PC-3 (cell line): ENCODE measurements around the gene KCNJ5. TPM values are rescaled to one million over a fixed set of nuclear protein-coding genes. Genes with fewer than 3 reads are reported as not detected.

Source experiments
- ATAC-seq: fragments of 200-7000 bp; cut with Tn5 transposase; 2 replicates; pipeline ENCODE4 v1.9.1; 2020; ENCODE audit warnings: mild to moderate bottlenecking, moderate library complexity
- BruUV-seq: library from RNA; stranded (reverse); fragments of 400-500 nt; replicated peaks from 2 replicates; lab custom pipeline; 2021; lab: Mats Ljungman, UMichigan
- CTCF ChIA-PET: fragments of 300-600 bp; sonication (Branson Sonifier 250); formaldehyde crosslinking; loops from one replicate; lab custom pipeline; 2022; ENCODE audit warnings: antibody characterized with exemption; lab: Charles Lee
- POLR2A ChIA-PET: fragments of 300-600 bp; sonication (Branson Sonifier 250); formaldehyde crosslinking; loops from one replicate; lab custom pipeline; 2022; ENCODE audit warnings: antibody characterized with exemption; ENCODE audit not compliant: unreplicated experiment; lab: Charles Lee
- DNase-seq: peaks from one replicate; pipeline ENCODE4 v3.0.0-alpha.2; 2015
- H2AFZ ChIP-seq: fragments of 300-600 bp; sonication (generic); 2 replicates; pipeline ENCODE4 v1.6.0; 2016; ENCODE audit warnings: antibody characterized with exemption, low read length
- H3F3A ChIP-seq: fragments of 300-600 bp; sonication (generic); one replicate; pipeline ENCODE4 v1.6.0; 2017; ENCODE audit warnings: antibody characterized with exemption, low read length, control low read depth, mild to moderate bottlenecking; ENCODE audit not compliant: unreplicated experiment
- H3K27ac ChIP-seq: fragments of 300-600 bp; sonication (generic); 2 replicates; pipeline ENCODE4 v1.5.1; 2016; ENCODE audit warnings: mild to moderate bottlenecking, low read length
- H3K27me3 ChIP-seq: fragments of 300-600 bp; sonication (generic); 2 replicates; pipeline ENCODE4 v1.6.1; 2016; ENCODE audit warnings: low read length, mixed read lengths
- H3K36me3 ChIP-seq: fragments of 300-600 bp; sonication (generic); 2 replicates; pipeline ENCODE4 v1.6.1; 2016; ENCODE audit warnings: low read depth, mixed run types, low read length, mixed read lengths
- H3K4me1 ChIP-seq: fragments of 300-600 bp; sonication (generic); 2 replicates; pipeline ENCODE4 v1.5.1; 2016; ENCODE audit warnings: low read length; ENCODE audit not compliant: insufficient read depth
- H3K4me2 ChIP-seq: fragments of 300-600 bp; sonication (generic); 2 replicates; pipeline ENCODE4 v1.6.0; 2016; ENCODE audit warnings: low read length
- H3K4me3 ChIP-seq: fragments of 300-600 bp; sonication (generic); 2 replicates; pipeline ENCODE4 v1.5.1; 2016; ENCODE audit warnings: mild to moderate bottlenecking, low read length, mixed read lengths
- H3K79me2 ChIP-seq: fragments of 300-600 bp; sonication (generic); 2 replicates; pipeline ENCODE4 v1.6.1; 2017; ENCODE audit warnings: low read length, mixed read lengths
- H3K9ac ChIP-seq: fragments of 300-600 bp; sonication (generic); 2 replicates; pipeline ENCODE4 v1.6.0; 2016; ENCODE audit warnings: mild to moderate bottlenecking, low read length
- H3K9me2 ChIP-seq: fragments of 300-600 bp; sonication (generic); replicated peaks from 2 replicates; pipeline ENCODE4 v1.6.1; 2016; ENCODE audit warnings: mixed run types, low read length, mixed read lengths
- H3K9me3 ChIP-seq: fragments of 300-600 bp; sonication (generic); 2 replicates; pipeline ENCODE4 v1.6.1; 2016; ENCODE audit warnings: low read length, mixed read lengths
- H4K20me1 ChIP-seq: fragments of 300-600 bp; sonication (generic); 2 replicates; pipeline ENCODE4 v1.6.1; 2016; ENCODE audit warnings: low read length, mixed read lengths
- CTCF ChIP-seq: fragments of 300-600 bp; sonication (generic); conservative IDR thresholded peaks from 2 replicates; pipeline ENCODE4 v1.5.1; 2017; ENCODE audit warnings: antibody characterized with exemption, low read depth, mild to moderate bottlenecking, low read length
- EZH2 ChIP-seq: fragments of 300-600 bp; sonication (generic); IDR thresholded peaks from one replicate; pipeline ENCODE4 v1.6.1; 2017; ENCODE audit warnings: antibody characterized with exemption, mild to moderate bottlenecking, low read length; ENCODE audit not compliant: unreplicated experiment
- EZH2phosphoT487 ChIP-seq: fragments of 300-600 bp; sonication (generic); IDR thresholded peaks from 2 replicates; pipeline ENCODE4 v1.6.1; 2018; ENCODE audit warnings: mild to moderate bottlenecking, antibody characterized with exemption, low read length, borderline replicate concordance
- intact Hi-C: fragments of 100-400 bp; cut with micrococcal nuclease; formaldehyde crosslinking; loops from 2 replicates; pipeline ENCODE4 v1.9.0; 2023
- total RNA-seq: library from RNA; depleted of rRNA; stranded (reverse); fragments of >200 nt; gene quantifications from 2 replicates; pipeline ENCODE4 v1.2.3, GENCODE V29; 2014

The KCNJ5 gene
- total RNA-seq, 1 experiment from 2014 or later, result not detected

GRCh38 chr11:128893578-128894285 is 2.6 kb downstream of the KCNJ5 start:
- Histone ChIP-seq H3K4me2 (no peak overlapping the region), H3K79me2 (no peaks in the 10 kb centered on the region), H3F3A (no peaks in the 10 kb centered on the region), H3K36me3 (no peaks in the 10 kb centered on the region), H3K27ac (no peak overlapping the region), H2AFZ (no peak overlapping the region), H4K20me1 (no peaks in the 10 kb centered on the region), H3K9me3 (no peaks in the 10 kb centered on the region), H3K9ac (no peak overlapping the region), H3K9me2 (no peaks in the 10 kb centered on the region), H3K4me3 (no peak overlapping the region), H3K27me3 (0 out of 2 replicates have a peak, but pooled peaks cover 2% of the 10 kb centered on the region), H3K4me1 (peaks cover 5% of the 10 kb centered on the region; the same call in 1 of the 2 replicates)
- no peak for TF ChIP-seq EZH2phosphoT487
- TF ChIP-seq EZH2, result no peak
- TF ChIP-seq CTCF, result no peak
- ATAC-seq (no peak), DNase-seq (no peak)
- intact Hi-C loops, result no loop called here
- ChIA-PET POLR2A (no interaction called here), CTCF (no interaction called here)
- no TSS peak for BruUV-seq

- POLR2A ChIA-PET, result no interaction called here
- no peak overlapping the region for H3K27ac ChIP-seq
- CTCF ChIA-PET, result no interaction called here
- intact Hi-C loops, result no loop called here
- no peaks in the 10 kb centered on the region for H3K9me3 ChIP-seq
- no peaks in the 10 kb centered on the region for H3K36me3 ChIP-seq
- no peak overlapping the region for H3K4me2 ChIP-seq
- no peaks in the 10 kb centered on the region for H3K9me2 ChIP-seq
- H3K4me3 ChIP-seq, result no peak overlapping the region
- H3K27me3 ChIP-seq, result 0 out of 2 replicates have a peak, but pooled peaks cover 2% of the 10 kb centered on the region
- DNase-seq, result no peak
- no peak for ATAC-seq
- H3K79me2 ChIP-seq, result no peaks in the 10 kb centered on the region
- no TSS peak for BruUV-seq
- H3K9ac ChIP-seq, result no peak overlapping the region
- no peaks in the 10 kb centered on the region for H4K20me1 ChIP-seq
- peaks cover 5% of the 10 kb centered on the region; the same call in 1 of the 2 replicates for H3K4me1 ChIP-seq
- TF ChIP-seq CTCF (no peak), EZH2 (no peak), EZH2phosphoT487 (no peak)
- H2AFZ ChIP-seq, result no peak overlapping the region
- H3F3A ChIP-seq, result no peaks in the 10 kb centered on the region
Observed at GRCh38 chr11:128894286-128894681, 3.1 kb downstream of the KCNJ5 start.

GRCh38 chr11:128894685-128895084 is 3.5 kb downstream of the KCNJ5 start:
- no peak overlapping the region for H3K27ac ChIP-seq
- no peak overlapping the region for H2AFZ ChIP-seq
- H3K4me1 ChIP-seq, result peaks cover 5% of the 10 kb centered on the region; the same call in 1 of the 2 replicates
- H4K20me1 ChIP-seq, result no peaks in the 10 kb centered on the region
- no peak for ATAC-seq
- CTCF ChIA-PET, result no interaction called here
- no peaks in the 10 kb centered on the region for H3K9me3 ChIP-seq
- H3K9me2 ChIP-seq, result no peaks in the 10 kb centered on the region
- no peak for TF ChIP-seq EZH2phosphoT487
- TF ChIP-seq EZH2, result no peak
- TF ChIP-seq CTCF, result no peak
- H3K36me3 ChIP-seq, result no peaks in the 10 kb centered on the region
- no peak overlapping the region for H3K4me3 ChIP-seq
- DNase-seq, result no peak
- H3K9ac ChIP-seq, result no peak overlapping the region
- H3K4me2 ChIP-seq, result no peak overlapping the region
- no peaks in the 10 kb centered on the region for H3F3A ChIP-seq
- intact Hi-C loops, result no loop called here
- no peaks in the 10 kb centered on the region for H3K79me2 ChIP-seq
- H3K27me3 ChIP-seq, result 0 out of 2 replicates have a peak, but pooled peaks cover 2% of the 10 kb centered on the region
- POLR2A ChIA-PET, result no interaction called here
- BruUV-seq, result no TSS peak
